Measurements from ENCODE around the gene PTPRG. TPM values are rescaled to one million over a fixed set of nuclear protein-coding genes. Genes with fewer than 3 reads are reported as not detected.

The PTPRG gene
- total RNA-seq, 2 experiments from 2014 or later = not detected

GRCh38 chr3:61912158-61912557 lies 350.8 kb downstream of the PTPRG start:
- Mint-ChIP-seq H3K36me3 (ENCODE audit: low read depth) (no peaks in the 10 kb centered on the region), H3K27me3 (ENCODE audit: low read depth) (no peaks in the 10 kb centered on the region), H3K27ac (no peak overlapping the region), H3K4me3 (no peak overlapping the region), H3K9me3 (ENCODE audit: insufficient read depth) (no peaks in the 10 kb centered on the region), H3K4me1 (ENCODE audit: low read depth) (no peaks in the 10 kb centered on the region)
- ATAC-seq = no peak
- POLR2A ChIA-PET = no interaction called here
- no peak for DNase-seq
- CTCF ChIA-PET = no interaction called here

- ChIA-PET CTCF (no interaction called here), POLR2A (no interaction called here)
- Mint-ChIP-seq H3K27ac (no peak overlapping the region), H3K9me3 (ENCODE audit: insufficient read depth) (no peaks in the 10 kb centered on the region), H3K36me3 (ENCODE audit: low read depth) (no peaks in the 10 kb centered on the region), H3K27me3 (ENCODE audit: low read depth) (no peaks in the 10 kb centered on the region), H3K4me1 (ENCODE audit: low read depth) (no peaks in the 10 kb centered on the region), H3K4me3 (no peak overlapping the region)
- ATAC-seq = no peak
- no peak for DNase-seq
Observed at GRCh38 chr3:61913701-61914100, 352.3 kb downstream of the PTPRG start.

GRCh38 chr3:61914276-61914675 lies 352.9 kb downstream of the PTPRG start:
- POLR2A ChIA-PET = no interaction called here

GRCh38 chr3:61915296-61915695 lies 353.9 kb downstream of the PTPRG start:
- DNase-seq (no peak), ATAC-seq (no peak)
- no peaks in the 10 kb centered on the region for H3K9me3 Mint-ChIP-seq (ENCODE audit: insufficient read depth)
- no peak overlapping the region for H3K27ac Mint-ChIP-seq
- no peaks in the 10 kb centered on the region for H3K36me3 Mint-ChIP-seq (ENCODE audit: low read depth)
- no peak overlapping the region for H3K4me3 Mint-ChIP-seq
- no peaks in the 10 kb centered on the region for H3K4me1 Mint-ChIP-seq (ENCODE audit: low read depth)
- CTCF ChIA-PET = no interaction called here
- no peaks in the 10 kb centered on the region for H3K27me3 Mint-ChIP-seq (ENCODE audit: low read depth)
- POLR2A ChIA-PET = no interaction called here

More at GRCh38 chr3:61914276-61914675, 352.9 kb downstream of the PTPRG start:
- CTCF ChIA-PET = no interaction called here
- Mint-ChIP-seq H3K4me3 (no peak overlapping the region), H3K27me3 (ENCODE audit: low read depth) (no peaks in the 10 kb centered on the region), H3K27ac (no peak overlapping the region), H3K4me1 (ENCODE audit: low read depth) (no peaks in the 10 kb centered on the region), H3K36me3 (ENCODE audit: low read depth) (no peaks in the 10 kb centered on the region), H3K9me3 (ENCODE audit: insufficient read depth) (no peaks in the 10 kb centered on the region)
- ATAC-seq (no peak), DNase-seq (no peak)

- CTCF ChIA-PET = no interaction called here
- no peak for ATAC-seq
- Mint-ChIP-seq H3K4me3 (no peak overlapping the region), H3K27ac (no peak overlapping the region), H3K9me3 (ENCODE audit: insufficient read depth) (no peaks in the 10 kb centered on the region), H3K4me1 (ENCODE audit: low read depth) (no peaks in the 10 kb centered on the region), H3K27me3 (ENCODE audit: low read depth) (no peaks in the 10 kb centered on the region), H3K36me3 (ENCODE audit: low read depth) (no peaks in the 10 kb centered on the region)
- no peak for DNase-seq
- POLR2A ChIA-PET = no interaction called here
Observed at GRCh38 chr3:61919371-61919770, 358.0 kb downstream of the PTPRG start.

- Mint-ChIP-seq H3K36me3 (ENCODE audit: low read depth) (no peaks in the 10 kb centered on the region), H3K27ac (no peak overlapping the region), H3K4me3 (no peak overlapping the region), H3K27me3 (ENCODE audit: low read depth) (no peaks in the 10 kb centered on the region), H3K4me1 (ENCODE audit: low read depth) (no peaks in the 10 kb centered on the region), H3K9me3 (ENCODE audit: insufficient read depth) (no peaks in the 10 kb centered on the region)
- CTCF ChIA-PET = no interaction called here
- DNase-seq (no peak), ATAC-seq (no peak)
- POLR2A ChIA-PET = no interaction called here
Observed at GRCh38 chr3:61922118-61922517, 360.7 kb downstream of the PTPRG start.

GRCh38 chr3:61924090-61924735 lies 362.8 kb downstream of the PTPRG start:
- no peaks in the 10 kb centered on the region for H3K9me3 Mint-ChIP-seq (ENCODE audit: insufficient read depth)
- no peak overlapping the region for H3K27ac Mint-ChIP-seq
- ATAC-seq (no peak), DNase-seq (no peak)
- ChIA-PET CTCF (no interaction called here), POLR2A (no interaction called here)
- H3K4me1 Mint-ChIP-seq (ENCODE audit: low read depth) = no peaks in the 10 kb centered on the region
- no peak overlapping the region for H3K4me3 Mint-ChIP-seq
- no peaks in the 10 kb centered on the region for H3K36me3 Mint-ChIP-seq (ENCODE audit: low read depth)
- H3K27me3 Mint-ChIP-seq (ENCODE audit: low read depth) = no peaks in the 10 kb centered on the region

GRCh38 chr3:61924991-61925390 lies 363.6 kb downstream of the PTPRG start:
- POLR2A ChIA-PET = no interaction called here
- Mint-ChIP-seq H3K9me3 (ENCODE audit: insufficient read depth) (no peaks in the 10 kb centered on the region), H3K4me3 (no peak overlapping the region), H3K27me3 (ENCODE audit: low read depth) (no peaks in the 10 kb centered on the region), H3K27ac (no peak overlapping the region), H3K4me1 (ENCODE audit: low read depth) (no peaks in the 10 kb centered on the region), H3K36me3 (ENCODE audit: low read depth) (no peaks in the 10 kb centered on the region)
- no peak for DNase-seq
- no peak for ATAC-seq
- CTCF ChIA-PET = no interaction called here

GRCh38 chr3:61925721-61926120 lies 364.4 kb downstream of the PTPRG start:
- ChIA-PET POLR2A (interaction anchor here (0.6 kb wide), 1 partner anchor 75 kb away, joined by 4 read pairs; no protein-coding TSS in a partner anchor), CTCF (no interaction called here)
- Mint-ChIP-seq H3K27ac (no peak overlapping the region), H3K36me3 (ENCODE audit: low read depth) (no peaks in the 10 kb centered on the region), H3K27me3 (ENCODE audit: low read depth) (no peaks in the 10 kb centered on the region), H3K4me3 (no peak overlapping the region), H3K9me3 (ENCODE audit: insufficient read depth) (no peaks in the 10 kb centered on the region), H3K4me1 (ENCODE audit: low read depth) (no peaks in the 10 kb centered on the region)
- DNase-seq = no peak
- ATAC-seq = no peak

GRCh38 chr3:61926923-61927322 lies 365.6 kb downstream of the PTPRG start:
- Mint-ChIP-seq H3K4me3 (no peak overlapping the region), H3K36me3 (ENCODE audit: low read depth) (no peaks in the 10 kb centered on the region), H3K9me3 (ENCODE audit: insufficient read depth) (no peaks in the 10 kb centered on the region), H3K4me1 (ENCODE audit: low read depth) (no peaks in the 10 kb centered on the region), H3K27me3 (ENCODE audit: low read depth) (no peaks in the 10 kb centered on the region), H3K27ac (no peak overlapping the region)
- DNase-seq = no peak
- CTCF ChIA-PET = interaction anchor here (2.3 kb wide), 1 partner anchor 10 kb away, joined by 8 read pairs; no protein-coding TSS in a partner anchor
- POLR2A ChIA-PET = no interaction called here
- no peak for ATAC-seq

- H3K9me3 Mint-ChIP-seq (ENCODE audit: insufficient read depth) = no peaks in the 10 kb centered on the region
- H3K27me3 Mint-ChIP-seq (ENCODE audit: low read depth) = no peaks in the 10 kb centered on the region
- ATAC-seq (no peak), DNase-seq (no peak)
- no peak overlapping the region for H3K4me3 Mint-ChIP-seq
- CTCF ChIA-PET = interaction anchor here (2.3 kb wide), 1 partner anchor 9 kb away, joined by 8 read pairs; no protein-coding TSS in a partner anchor
- H3K36me3 Mint-ChIP-seq (ENCODE audit: low read depth) = no peaks in the 10 kb centered on the region
- no peaks in the 10 kb centered on the region for H3K4me1 Mint-ChIP-seq (ENCODE audit: low read depth)
- POLR2A ChIA-PET = no interaction called here
- H3K27ac Mint-ChIP-seq = no peak overlapping the region
Observed at GRCh38 chr3:61927332-61927731, 366.0 kb downstream of the PTPRG start.

- no peaks in the 10 kb centered on the region for H3K9me3 Mint-ChIP-seq (ENCODE audit: insufficient read depth)
- no peak overlapping the region for H3K4me3 Mint-ChIP-seq
Observed at GRCh38 chr3:61928039-61928438, 366.7 kb downstream of the PTPRG start.

GRCh38 chr3:61928776-61929314 lies 367.5 kb downstream of the PTPRG start:
- no peak for DNase-seq
- Mint-ChIP-seq H3K9me3 (ENCODE audit: insufficient read depth) (no peaks in the 10 kb centered on the region), H3K27ac (no peak overlapping the region), H3K4me3 (no peak overlapping the region), H3K36me3 (ENCODE audit: low read depth) (no peaks in the 10 kb centered on the region), H3K4me1 (ENCODE audit: low read depth) (no peaks in the 10 kb centered on the region), H3K27me3 (ENCODE audit: low read depth) (no peaks in the 10 kb centered on the region)
- no peak for ATAC-seq
- ChIA-PET POLR2A (no interaction called here), CTCF (interaction anchor here (2.3 kb wide), 1 partner anchor 8 kb away, joined by 8 read pairs; no protein-coding TSS in a partner anchor)

More at GRCh38 chr3:61928039-61928438, 366.7 kb downstream of the PTPRG start:
- H3K36me3 Mint-ChIP-seq (ENCODE audit: low read depth) = no peaks in the 10 kb centered on the region
- ChIA-PET POLR2A (no interaction called here), CTCF (interaction anchor here (2.3 kb wide), 1 partner anchor 8 kb away, joined by 8 read pairs; no protein-coding TSS in a partner anchor)
- DNase-seq = no peak
- no peak for ATAC-seq
- H3K4me1 Mint-ChIP-seq (ENCODE audit: low read depth) = no peaks in the 10 kb centered on the region
- no peak overlapping the region for H3K27ac Mint-ChIP-seq
- H3K27me3 Mint-ChIP-seq (ENCODE audit: low read depth) = no peaks in the 10 kb centered on the region

Measured in activated CD8-positive, alpha-beta T cell treated with anti-CD3 and anti-CD28 coated beads, Interleukin-2, amount 10 ng/mL, durations not matched to agents 7 days and 5 days (primary cell).